A673 (cell line): Measurements from ENCODE around the gene RASA3. TPM values are rescaled to one million over a fixed set of nuclear protein-coding genes. Genes with fewer than 3 reads are reported as not detected.

Experiments
- BruUV-seq: library from RNA; stranded (reverse); fragments of 400-500 nt; replicated peaks from 2 replicates; lab custom pipeline; 2021; lab: Mats Ljungman, UMichigan
- CTCF ChIA-PET: fragments of 300-600 bp; sonication (Branson Sonifier 250); formaldehyde crosslinking; loops from one replicate; lab custom pipeline; 2022; ENCODE audit warnings: antibody characterized with exemption; lab: Charles Lee
- POLR2A ChIA-PET: fragments of 300-600 bp; sonication (Branson Sonifier 250); formaldehyde crosslinking; loops from one replicate; lab custom pipeline; 2022; ENCODE audit warnings: antibody characterized with exemption; ENCODE audit not compliant: low non-redundant PET; lab: Charles Lee
- DNase-seq: peaks from one replicate; pipeline ENCODE4 v3.0.0-alpha.2; 2015; ENCODE audit warnings: low spot score
- H3K27ac ChIP-seq: fragments of 200-600 bp; sonication (generic); 2 replicates; pipeline ENCODE4 v1.5.1; 2016; ENCODE audit warnings: mixed run types, low read depth, mild to moderate bottlenecking, mixed read lengths, antibody characterized with exemption, low read length; ENCODE audit not compliant: poor library complexity, severe bottlenecking
- H3K27me3 ChIP-seq: fragments of 200-600 bp; sonication (generic); replicated peaks from 2 replicates; pipeline ENCODE4 v1.6.1; 2017; ENCODE audit warnings: mixed run types, low read depth, mild to moderate bottlenecking, mixed read lengths, antibody characterized with exemption, low read length; ENCODE audit not compliant: insufficient read depth, poor library complexity
- H3K36me3 ChIP-seq: fragments of 200-600 bp; sonication (generic); 2 replicates; pipeline ENCODE4 v1.6.1; 2016; ENCODE audit warnings: mixed run types, mild to moderate bottlenecking, mixed read lengths, antibody characterized with exemption, low read length; ENCODE audit not compliant: insufficient read depth, poor library complexity, severe bottlenecking
- H3K4me1 ChIP-seq: fragments of 200-600 bp; sonication (generic); 2 replicates; pipeline ENCODE4 v1.6.1; 2017; ENCODE audit warnings: mixed run types, mild to moderate bottlenecking, mixed read lengths, antibody characterized with exemption, low read length; ENCODE audit not compliant: insufficient read depth, poor library complexity, severe bottlenecking
- H3K4me3 ChIP-seq: fragments of 200-600 bp; sonication (generic); 2 replicates; pipeline ENCODE4 v1.5.1; 2016; ENCODE audit warnings: low read depth, mixed run types, mild to moderate bottlenecking, mixed read lengths, low read length; ENCODE audit not compliant: poor library complexity, severe bottlenecking
- H3K9me3 ChIP-seq: fragments of 200-600 bp; sonication (generic); 2 replicates; pipeline ENCODE4 v1.6.1; 2016; ENCODE audit warnings: mixed run types, low read depth, mild to moderate bottlenecking, mixed read lengths, antibody characterized with exemption, low read length; ENCODE audit not compliant: poor library complexity, severe bottlenecking
- CTCF ChIP-seq: fragments of 300-800, 200-600 bp; sonication (generic); conservative IDR thresholded peaks from 2 replicates; pipeline ENCODE4 v1.5.1; 2017; ENCODE audit warnings: low read depth, mild to moderate bottlenecking, antibody characterized with exemption, low read length, moderate library complexity, mixed read lengths
- EZH2 ChIP-seq: fragments of 200-600 bp; sonication (generic); IDR thresholded peaks from 2 replicates; pipeline ENCODE4 v1.6.1; 2017; ENCODE audit warnings: borderline replicate concordance, low read depth, mild to moderate bottlenecking, mixed read lengths, antibody characterized with exemption, low read length; ENCODE audit not compliant: poor library complexity, severe bottlenecking
- intact Hi-C: fragments of 100-400 bp; cut with micrococcal nuclease; formaldehyde crosslinking; loops from one replicate; pipeline ENCODE4 v1.10.0; 2022; ENCODE audit not compliant: unreplicated experiment
- total RNA-seq: library from RNA; stranded (reverse); gene quantifications from 2 replicates; pipeline ENCODE4 v1.2.3, GENCODE V29; 2021

The RASA3 gene
- total RNA-seq, 1 experiment from 2014 or later = 22.1 TPM

GRCh38 chr13:113976711-113977684 is 155.4 kb downstream of the RASA3 start:
- CTCF ChIA-PET = no interaction called here
- POLR2A ChIA-PET = no interaction called here
- H3K36me3 ChIP-seq = peaks cover 7% of the 10 kb centered on the region

GRCh38 chr13:113975416-113975815 is 157.0 kb downstream of the RASA3 start:
- Histone ChIP-seq H3K9me3 (no peaks in the 10 kb centered on the region), H3K27me3 (no peaks in the 10 kb centered on the region), H3K4me1 (no peaks in the 10 kb centered on the region), H3K36me3 (peaks cover 7% of the 10 kb centered on the region), H3K4me3 (no peak overlapping the region), H3K27ac (no peak overlapping the region)
- TF ChIP-seq EZH2 (no peak), CTCF (no peak)
- no TSS peak for BruUV-seq
- DNase-seq = no peak
- intact Hi-C loops = no loop called here
- CTCF ChIA-PET = no interaction called here
- POLR2A ChIA-PET = no interaction called here

More at GRCh38 chr13:113976711-113977684, 155.4 kb downstream of the RASA3 start:
- intact Hi-C loops = no loop called here
- H3K4me3 ChIP-seq = no peak overlapping the region
- DNase-seq = no peak
- no peaks in the 10 kb centered on the region for H3K4me1 ChIP-seq
- no peak for TF ChIP-seq CTCF
- no peak for TF ChIP-seq EZH2
- no peak overlapping the region for H3K27ac ChIP-seq
- no TSS peak for BruUV-seq
- no peaks in the 10 kb centered on the region for H3K9me3 ChIP-seq
- H3K27me3 ChIP-seq = no peaks in the 10 kb centered on the region

- DNase-seq = no peak
- ChIA-PET POLR2A (no interaction called here), CTCF (no interaction called here)
- no TSS peak for BruUV-seq
- H3K27ac ChIP-seq = no peak overlapping the region
- H3K4me1 ChIP-seq = no peaks in the 10 kb centered on the region
- TF ChIP-seq CTCF (no peak), EZH2 (no peak)
- H3K36me3 ChIP-seq = peaks cover 7% of the 10 kb centered on the region
- intact Hi-C loops = no loop called here
- H3K4me3 ChIP-seq = no peak overlapping the region
- no peaks in the 10 kb centered on the region for H3K9me3 ChIP-seq
- no peaks in the 10 kb centered on the region for H3K27me3 ChIP-seq
These were observed 157.8 kb downstream of the RASA3 start for GRCh38 chr13:113974304-113975281.
